Activated CD4-positive, alpha-beta T cell treated with anti-CD3 and anti-CD28 coated beads for 24 hours (primary cell): Measurements from ENCODE around the gene PIM1.
A peak's percentile ranks its signal among the peaks of the same experiment; 100 is the strongest.
"Not testable (repeated sequence)": the region's sequence is repeated elsewhere in the genome, so short reads cannot be mapped to it uniquely, and the experiment has no call there.

ENCODE experiments used
- DNase-seq, 2 donors: peaks; one replicate each; pipeline ENCODE4 v3.0.0-alpha.2; 2020; ENCODE audit warnings: low read depth in 2 of 2

PIM1 gene

DNA sequence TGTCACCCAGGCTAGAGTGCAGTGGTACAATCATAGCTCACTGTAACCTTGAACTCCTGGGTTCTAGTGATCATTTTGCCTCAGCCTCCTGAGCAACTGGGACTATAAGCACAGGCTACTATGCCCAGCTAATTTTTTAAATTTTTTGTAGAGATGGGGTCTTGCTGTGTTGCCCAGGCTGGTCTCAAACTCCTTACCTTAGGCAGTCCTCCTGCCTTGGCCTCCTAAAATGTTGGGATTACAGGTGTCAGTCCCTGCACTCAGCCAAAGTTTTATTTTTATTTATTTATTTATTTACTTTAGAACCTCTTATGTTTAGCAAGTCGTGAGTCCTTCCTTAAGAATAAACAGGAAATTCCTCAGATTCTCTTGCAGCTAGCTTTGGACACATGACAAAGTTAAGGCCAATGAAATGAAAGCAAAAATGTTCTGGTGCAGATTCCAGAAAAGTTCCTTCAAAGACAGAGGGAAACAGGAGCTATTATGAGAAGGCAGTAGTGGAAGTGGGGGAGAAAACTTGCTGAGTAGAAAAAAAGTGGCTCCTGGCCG is 19.1 kb downstream of the PIM1 start:
- no peak for DNase-seq

DNA sequence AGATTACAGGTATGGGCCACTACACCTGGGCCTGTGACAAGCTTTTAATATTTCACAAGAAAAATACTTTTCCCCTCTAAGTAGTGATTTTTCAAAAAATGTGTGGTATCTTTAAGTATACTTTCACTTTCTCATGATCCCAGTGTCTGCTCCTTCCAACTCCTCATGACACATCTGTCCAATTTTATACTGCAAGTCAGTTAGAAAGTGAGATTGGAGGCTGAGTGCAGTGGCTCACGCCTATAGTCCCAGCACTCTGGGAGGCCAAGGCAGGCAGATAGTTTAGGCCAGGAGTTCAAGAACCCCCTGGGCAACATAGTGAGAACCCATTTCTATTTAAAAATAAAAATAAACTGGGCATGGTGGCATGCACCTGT is 20.2 kb downstream of the PIM1 start:
- DNase-seq = no peak

DNA sequence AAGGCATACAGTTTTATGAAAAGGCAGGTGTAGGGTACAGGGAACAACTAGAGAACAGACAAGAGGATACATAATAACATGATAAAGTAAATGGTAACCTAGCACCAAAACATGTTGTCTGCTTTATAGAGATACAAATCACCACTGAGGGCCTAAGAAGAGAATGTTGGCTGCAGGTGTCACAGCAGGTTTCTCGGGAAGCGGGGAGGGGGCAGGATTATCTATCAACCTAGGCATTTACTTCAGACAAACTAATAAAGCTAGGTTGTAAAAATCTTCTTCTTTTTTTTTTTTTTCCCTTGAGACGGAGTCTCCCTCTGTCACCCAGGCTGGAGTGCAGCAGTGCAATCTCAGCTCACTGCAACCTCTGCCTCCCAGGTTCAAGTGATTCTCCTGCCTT is 22.7 kb downstream of the PIM1 start:
- no peak for DNase-seq

DNA sequence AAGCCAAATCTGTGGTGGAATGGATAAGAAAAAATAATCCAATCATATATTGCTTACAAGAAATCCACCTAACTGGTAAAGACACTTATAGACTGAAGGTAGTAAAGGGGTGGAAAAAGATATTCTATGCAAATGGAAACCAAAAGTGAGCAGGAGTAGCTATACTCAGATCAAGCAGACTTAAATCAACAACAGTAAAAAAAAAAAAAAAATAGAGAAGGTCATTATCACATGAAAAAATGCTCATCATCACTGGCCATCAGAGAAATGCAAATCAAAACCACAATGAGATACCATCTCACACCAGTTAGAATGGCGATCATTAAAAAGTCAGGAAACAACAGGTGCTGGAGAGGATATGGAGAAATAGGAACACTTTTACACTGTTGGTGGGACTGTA is 24.9 kb downstream of the PIM1 start:
- not testable (repeated sequence) for DNase-seq

DNA sequence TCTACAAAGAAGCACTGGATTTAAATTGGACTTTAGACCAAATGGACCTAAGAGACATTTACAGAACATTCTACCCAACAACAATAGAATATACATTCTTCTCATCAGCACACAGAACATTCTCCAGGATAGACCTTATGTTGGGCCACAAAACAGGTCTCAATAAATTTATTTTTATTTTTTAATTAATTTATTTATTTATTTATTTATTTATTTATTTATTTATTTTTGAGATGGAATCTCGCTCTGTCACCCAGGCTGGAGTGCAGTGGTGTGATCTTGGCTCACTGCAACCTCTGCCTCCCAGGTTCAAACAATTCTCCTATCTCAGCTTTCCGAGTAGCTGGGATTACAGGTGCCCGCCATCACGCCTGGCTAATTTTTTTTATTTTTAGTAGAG is 26.5 kb downstream of the PIM1 start:
- not testable (repeated sequence) for DNase-seq

DNA sequence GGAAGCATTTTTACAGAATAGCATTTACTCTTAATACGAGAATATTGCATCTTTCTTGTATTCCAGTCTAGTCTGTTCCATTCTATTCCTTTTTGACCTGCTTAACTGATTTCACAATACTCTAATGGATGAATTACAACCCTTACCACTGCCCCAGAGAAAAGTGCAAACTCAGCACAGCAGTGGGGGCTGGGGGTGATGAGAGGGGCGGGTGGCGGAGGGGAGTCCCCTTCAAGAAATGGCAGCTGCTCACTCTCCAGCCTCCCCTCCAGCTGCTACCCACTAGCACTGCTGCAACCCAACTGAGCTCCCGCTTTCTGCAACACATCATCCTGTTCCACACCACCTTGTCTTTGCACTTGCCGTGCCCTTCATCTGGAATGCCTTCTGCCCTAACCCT is 30.1 kb downstream of the PIM1 start:
- DNase-seq = no peak

DNA sequence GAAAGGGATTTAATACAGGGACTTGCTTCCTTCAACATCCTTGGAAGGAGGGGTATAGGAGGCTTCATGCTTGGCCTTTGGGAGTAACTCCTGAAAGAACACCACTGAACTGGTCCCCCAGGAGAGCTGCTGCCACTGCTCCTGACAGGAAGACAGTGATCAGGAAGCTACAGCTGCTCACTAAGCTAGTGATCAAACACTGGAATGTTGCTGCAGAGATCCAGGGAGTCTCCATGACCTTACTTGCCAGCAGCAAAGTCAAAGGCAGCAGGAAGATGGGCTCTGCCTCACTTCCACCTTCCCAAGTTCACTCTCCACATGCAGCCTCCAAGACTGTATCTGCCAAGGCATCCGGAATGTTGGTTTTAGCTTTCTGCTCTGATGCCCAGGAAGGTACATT is 31.8 kb downstream of the PIM1 start:
- no peak for DNase-seq

DNA sequence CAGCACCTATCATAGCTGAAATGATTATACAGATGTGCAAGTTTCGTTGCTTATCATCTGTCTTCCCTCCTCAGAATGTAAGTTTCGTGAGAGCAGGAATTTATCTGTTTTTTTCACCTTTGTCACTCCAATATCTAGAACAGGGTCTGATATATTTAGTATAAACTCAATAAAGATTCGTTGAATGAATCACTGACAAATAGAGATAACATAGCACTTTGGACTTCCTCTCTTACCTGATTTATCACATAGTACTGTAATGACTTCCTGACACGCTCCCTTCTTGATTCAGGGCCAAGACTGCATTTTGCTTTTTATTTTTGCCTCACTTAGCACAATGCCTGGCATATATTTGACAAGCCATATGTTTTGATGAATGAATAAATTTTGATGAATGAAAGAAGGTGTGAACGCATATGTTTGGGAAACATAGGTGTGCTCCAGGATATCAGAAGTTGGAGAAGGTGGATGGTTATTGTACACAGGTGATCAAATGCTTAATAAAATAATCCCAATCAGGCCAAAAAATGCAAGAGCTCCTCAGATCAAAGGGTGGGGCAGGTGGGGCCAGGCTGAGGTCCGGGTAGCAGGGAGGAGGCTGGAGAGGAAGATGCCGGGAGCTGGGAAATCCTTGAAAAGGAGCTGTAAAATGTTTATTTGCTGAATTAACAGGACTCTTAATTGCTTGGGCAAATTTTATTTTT is 33.0 kb downstream of the PIM1 start:
- no peak for DNase-seq

DNA sequence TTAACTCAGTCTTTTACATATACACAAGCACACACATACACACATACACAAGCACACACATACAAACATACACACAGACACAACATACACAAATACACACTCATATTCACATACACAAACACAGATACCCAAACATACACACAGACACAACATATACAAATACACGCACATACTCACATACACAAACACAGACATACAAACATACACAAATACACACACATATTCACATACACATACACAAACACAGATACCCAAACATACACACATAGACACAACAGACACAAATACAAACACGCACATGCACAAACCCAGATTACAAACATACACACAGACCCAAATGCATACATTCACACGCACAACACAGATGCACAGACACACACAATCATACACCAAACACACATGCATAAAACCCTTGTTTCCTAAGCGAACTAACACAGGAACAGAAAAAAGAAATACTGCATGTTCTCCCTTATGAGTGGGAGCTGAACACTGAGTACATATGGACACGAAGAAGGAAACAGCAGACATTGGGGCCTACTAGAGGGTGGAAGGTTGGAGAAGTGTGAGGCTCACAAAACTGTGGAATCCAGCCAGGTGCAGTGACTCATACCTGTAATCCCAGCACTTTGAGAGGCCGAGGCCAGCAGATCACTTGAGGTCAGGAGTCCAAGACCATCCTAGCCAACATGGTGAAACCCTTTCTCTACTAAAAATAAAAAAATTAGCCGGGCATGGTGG is 34.2 kb downstream of the PIM1 start:
- no peak for DNase-seq

DNA sequence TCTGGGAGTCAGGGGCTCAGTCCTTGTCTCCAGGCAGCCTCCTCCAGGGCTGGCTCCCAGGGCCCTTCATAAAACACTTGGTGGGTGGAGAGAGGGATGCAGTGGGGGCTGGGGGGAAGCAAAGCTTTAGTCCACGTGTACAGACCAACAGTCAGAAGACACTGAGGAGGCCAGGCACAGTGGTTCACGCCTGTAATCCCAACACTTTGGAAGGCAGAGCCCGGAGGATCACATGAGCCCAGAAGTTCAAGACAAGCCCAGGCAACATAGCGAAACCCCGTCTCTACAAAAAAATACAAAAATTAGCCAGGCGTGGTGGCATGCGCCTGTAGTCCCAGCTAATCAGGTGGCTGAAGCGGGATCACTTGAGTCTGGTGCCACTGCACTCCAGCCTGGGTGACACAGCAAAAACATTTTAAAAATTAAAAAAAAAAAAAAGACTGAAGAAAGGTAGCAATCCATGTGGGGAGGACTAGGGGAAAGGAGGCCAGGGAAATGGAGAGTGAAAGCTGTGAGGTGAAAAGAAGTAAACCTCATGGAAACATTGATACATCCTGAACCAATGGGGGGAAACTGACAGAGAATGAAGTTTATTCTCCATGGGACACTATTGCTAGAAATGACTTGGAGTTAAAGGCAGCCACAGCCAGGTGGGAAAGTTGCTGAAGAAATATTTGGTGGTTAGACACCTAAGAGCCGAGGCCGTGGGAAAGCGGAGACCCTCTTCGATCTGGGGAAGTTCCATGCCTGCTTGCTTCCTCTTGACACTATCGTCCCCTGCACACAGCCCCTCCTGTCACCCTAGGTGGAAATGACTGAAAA is 35.4 kb downstream of the PIM1 start:
- DNase-seq = no peak

DNA sequence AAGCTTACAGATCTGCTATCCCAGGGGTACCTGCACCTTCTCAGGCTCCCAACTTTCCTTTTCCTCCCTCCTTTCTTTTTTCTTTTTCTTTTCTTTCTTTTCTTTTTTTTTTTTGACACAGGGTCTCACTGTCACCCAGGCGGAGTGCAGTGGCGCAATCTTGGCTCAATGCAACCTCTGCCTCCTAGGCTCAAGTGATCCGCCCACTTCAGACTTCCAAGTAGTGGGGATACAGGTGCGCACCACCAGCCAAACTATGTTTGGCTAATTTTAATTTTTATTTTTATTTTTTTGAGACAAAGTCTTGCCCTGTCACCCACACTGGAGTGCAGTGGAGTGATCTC is 36.0 kb downstream of the PIM1 start:
- DNase-seq = no peak

DNA sequence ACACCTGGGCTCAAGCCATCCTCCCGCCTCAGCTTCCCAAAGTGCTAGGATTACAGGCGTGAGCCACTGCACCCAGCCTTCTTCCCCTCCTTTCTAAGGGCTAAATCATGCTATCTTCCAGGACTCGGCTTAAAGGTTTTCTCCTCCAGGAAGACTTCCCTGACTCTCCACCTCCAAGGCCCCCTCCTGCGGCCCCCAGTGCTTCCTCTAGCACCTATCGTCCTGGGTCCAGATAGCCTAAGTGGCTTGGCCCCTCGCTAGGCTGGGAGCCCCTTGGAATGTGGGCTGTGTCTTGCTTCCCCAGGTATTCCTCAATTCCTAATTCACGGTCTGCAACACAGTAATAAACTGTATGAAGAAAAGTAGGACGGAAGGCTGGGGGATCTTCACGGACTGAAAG is 36.7 kb downstream of the PIM1 start:
- DNase-seq = no peak

DNA sequence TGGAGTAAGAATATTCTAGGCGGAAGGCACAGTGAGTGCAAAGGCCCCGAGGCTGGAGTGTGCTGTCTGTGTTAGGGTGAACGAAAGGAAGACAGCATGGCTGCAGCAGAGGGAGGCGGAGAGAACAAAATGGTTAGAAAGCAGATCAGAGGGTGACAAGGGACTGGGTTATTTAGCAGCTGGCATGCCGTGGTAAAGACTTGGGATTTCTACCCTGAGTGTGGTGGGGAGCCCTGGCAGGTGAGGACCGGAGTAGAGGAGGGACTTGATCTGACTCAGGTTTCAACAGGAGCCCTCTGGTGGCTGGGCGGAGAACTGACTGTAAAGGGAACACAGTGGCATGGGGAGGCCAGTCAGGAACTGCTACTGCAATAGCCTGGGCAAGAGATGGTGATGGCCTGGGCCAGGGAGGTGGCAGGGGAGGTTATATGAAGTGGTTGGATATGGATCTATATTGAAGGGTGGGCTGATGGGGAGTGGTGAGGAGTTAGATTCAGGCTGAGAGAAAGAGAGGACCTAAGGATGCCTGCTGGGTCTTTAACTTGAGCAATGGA is 38.0 kb downstream of the PIM1 start:
- peak; percentile 77 to 90 for DNase-seq

DNA sequence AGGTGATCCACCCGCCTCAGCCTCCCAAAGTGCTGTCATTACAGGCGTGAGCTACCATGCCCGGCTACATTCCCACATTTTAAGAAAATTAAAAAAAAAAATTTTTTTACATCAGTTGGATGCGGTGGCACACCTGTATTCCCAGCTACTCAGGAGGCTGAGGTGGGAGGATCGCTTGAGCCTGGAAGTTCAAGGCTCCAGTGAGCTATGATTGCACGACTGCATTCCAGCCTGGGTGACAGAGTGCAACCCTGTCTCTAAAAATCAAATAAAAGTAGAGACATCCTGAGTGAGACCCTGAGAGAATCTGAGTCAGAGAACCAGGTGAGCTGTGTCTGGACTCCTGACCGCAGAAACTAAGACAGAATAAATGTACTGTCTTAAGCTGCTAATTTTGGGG is 38.8 kb downstream of the PIM1 start:
- no peak for DNase-seq

DNA sequence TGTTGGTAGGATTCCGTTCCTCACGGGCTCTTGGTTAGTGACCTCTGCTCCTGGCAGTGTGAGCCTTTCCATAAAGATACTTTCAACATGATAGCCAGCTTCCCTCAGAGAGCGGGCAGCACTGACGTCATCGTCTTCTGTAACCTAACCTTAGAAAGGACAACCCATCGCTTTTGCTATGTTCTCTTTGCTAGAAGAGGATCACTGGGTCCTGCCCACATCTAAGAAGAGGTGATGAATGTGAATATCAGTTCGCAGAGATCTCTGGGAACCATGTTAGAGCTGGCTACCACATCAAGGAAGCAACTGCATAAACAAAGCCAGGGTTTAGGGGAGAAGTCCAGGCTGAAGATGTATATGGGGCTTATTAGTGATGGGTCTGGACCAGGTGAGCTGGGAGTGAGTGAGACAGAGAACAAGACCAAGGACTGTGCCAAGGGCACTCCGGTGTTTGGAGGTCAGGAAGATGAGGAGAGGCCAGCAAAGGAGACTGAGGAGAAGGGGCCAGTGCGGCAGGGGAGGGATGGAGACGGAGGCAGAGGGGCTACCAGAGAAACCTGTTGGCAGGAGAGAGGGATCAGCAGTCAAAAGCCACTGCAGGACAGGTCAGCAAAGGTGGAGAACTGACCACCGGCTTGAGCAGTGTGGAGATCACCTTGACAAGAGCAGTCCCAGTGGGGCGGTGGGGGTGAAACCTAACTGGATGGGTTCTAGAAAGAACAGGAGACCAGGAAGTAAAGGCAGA is 39.7 kb downstream of the PIM1 start:
- no peak for DNase-seq

DNA sequence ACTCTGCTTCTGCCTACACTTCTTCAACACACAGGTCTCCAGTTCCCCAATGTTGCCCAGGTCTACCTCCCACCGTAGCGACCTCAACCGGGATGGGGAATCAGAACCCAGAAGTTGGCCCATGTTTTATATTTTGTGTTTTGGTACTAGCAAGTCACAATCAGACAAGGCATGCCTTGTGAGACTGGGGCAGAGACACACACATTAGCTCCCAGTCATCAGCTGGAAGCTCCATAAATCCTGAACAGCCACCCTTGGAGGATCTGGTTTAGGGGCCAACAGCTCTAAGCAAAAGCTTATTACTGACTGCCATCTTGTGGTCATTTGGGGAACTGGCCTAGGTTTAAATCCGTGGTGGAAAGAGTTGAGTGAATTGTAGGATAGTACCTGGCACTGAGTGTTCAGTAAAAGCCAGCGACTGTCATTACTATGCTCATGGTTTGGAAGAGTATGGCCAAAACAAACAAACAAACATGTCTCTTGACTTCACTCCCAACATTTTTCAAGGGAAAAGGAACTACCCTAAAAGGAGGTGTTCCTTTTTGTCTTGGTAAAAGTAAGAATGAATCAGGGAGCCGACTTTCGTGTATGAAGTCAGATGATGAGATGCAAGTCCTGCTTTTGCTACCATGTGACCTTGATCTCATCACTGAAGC is 40.5 kb downstream of the PIM1 start:
- peak; percentile 71 to 79 for DNase-seq

DNA sequence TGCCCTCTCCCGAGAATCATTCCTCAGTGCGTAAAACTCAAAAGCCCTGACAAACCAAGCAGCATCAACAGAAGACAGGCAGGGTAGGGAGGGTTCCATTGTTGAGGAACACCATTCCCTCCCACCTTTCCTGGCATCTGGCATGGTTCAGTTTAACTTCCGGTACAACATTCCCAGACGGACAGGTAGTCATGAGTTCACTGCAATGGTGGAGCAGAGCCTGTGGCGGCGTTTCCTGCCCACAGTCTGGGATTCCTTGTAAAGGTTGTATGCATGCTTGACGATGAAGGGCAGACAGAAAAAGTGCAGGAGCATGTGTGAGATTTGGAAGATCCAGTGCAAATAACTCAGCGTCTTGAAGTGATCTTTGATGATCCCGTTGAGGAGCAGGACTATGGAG is 42.3 kb downstream of the PIM1 start:
- DNase-seq = no peak

DNA sequence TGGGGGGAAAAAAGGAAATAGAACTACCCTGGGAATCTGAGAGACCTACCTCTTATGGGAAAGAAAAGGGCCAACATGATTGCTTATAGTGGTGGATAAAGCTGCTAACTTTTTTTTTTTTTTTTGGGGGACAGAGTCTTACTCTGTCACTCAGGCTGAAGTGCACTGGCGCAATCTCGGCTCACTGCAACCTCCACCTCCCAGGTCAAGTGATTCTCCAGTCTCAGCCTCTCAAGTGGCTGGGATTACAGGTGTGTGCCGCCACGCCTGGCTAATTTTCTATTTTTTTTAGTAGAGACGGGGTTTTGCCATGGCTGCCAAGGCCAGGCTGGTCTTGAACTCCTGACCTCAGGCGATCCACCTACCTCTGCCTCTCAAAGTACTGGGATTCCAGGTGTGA is 48.1 kb downstream of the PIM1 start:
- DNase-seq = no peak

DNA sequence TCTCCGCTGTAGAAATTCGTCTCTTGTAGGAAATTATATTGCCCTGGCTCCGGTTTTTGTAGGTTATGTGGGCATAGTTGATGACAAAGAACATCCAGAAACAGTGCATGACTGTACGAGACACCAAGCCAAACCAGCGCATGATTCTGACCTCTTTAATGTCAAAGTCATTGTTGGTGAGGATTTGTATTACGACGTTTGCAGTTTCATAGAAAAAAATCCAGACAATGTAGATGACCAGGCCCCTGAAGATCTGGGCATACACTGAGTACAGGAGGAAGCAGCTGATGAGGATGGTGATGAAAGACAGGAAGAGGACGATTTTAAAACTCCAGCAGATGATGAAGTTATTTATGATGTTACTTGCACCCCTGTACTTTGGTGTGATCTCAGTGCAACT is 48.6 kb downstream of the PIM1 start:
- no peak for DNase-seq

DNA sequence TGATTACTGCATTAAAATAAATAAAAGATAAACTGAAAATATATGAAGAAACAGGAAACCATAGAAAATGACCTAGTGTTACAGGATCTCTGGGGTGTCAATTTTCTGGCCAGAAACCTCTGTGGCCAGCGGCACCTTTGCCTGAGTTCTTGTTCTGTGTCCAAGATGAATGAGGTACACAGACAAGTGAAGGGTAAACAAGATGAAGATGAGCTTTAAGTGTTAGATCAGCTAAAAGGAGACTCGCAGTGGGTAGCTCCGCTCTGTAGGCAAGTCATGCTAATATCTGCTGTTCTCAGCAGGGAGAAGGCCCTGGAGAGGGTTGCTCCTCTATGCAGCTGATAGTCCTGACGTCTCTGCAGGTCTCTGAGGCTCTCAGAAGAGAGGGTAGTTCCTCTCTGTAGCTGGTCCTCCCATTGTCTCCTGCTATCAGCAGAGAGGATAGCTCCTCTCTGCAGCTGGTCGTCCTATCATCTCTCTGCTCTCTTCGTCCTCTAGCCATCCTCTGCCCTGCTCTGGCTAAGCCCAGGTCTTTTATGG is 51.7 kb downstream of the PIM1 start:
- no peak for DNase-seq
